NCI-H82 treated with DMSO at 0.1 percent for 48 hours (cell line): Measurements from ENCODE around the gene MKKS.

Source experiments
- DNase-seq: peaks from one replicate; lab custom pipeline; 2025; ENCODE audit not compliant: unreplicated experiment; lab: John Stamatoyannopoulos, UW

MKKS gene

GRCh38 chr20:10433623-10434466 is at the start of gene MKKS:
Gene MKKS, minus strand, starts transcription at chr20:10434222. Its CDS starts 20,708 bp downstream, at chr20:10413514.
- DNase-seq = peak; percentile 85

DNA sequence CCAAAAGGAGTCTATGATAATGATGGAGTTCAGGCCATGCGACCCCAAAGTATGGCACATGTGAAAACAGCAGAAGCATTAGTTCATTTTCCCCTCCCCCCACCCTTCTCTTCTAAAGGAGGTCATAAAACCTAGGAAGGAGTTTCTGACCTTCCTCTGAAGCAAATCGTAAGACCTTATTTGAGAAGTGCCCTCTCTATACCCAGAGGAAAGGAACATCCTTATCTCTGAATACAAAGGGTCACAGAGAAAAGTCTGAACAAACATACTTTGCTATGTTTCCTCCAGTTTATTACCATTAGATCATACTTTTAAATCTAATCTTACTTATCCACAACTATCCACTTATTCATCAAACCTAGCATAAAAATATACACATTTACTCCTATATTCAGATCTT is 49.7 kb upstream of the MKKS start:
- no peak for DNase-seq

DNA sequence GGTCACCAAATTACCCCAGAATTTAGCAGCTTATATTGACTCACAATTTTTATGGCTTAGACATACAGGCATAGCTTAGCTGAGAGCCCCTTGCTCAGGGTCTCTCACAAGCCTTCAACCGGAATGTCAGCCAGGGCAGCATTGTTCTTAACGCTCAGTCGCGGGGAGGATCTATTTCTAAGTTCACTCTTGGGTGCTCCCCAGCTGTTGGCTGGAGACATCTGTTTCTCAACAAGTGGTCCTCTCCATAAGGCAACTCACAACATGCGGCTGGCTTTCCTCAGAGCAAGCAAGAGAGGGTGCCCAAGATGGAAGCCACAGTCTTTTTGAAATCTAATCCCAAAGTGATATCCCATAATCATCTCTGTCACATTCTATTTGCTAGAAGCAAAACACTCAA is 47.7 kb upstream of the MKKS start:
- no peak for DNase-seq

DNA sequence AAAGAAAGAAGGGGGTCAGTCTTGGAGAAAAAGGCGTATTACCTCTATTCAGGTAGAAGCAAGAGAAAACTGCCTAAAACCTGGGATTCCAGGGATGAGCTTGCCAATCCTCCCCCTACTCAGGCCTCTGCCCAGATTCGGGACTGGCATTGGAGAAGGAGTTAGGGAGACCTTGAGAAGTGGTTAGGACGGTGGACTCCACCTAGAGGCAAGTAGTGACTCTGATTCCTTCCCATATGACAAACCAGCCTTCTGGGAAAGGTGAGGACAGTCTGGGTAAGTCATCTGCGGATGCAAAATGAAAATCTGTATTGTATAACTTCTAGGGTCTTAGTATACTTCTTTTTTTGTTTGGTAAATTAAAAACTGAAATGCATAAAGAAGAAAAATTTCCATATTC is 44.9 kb upstream of the MKKS start:
- DNase-seq = no peak

DNA sequence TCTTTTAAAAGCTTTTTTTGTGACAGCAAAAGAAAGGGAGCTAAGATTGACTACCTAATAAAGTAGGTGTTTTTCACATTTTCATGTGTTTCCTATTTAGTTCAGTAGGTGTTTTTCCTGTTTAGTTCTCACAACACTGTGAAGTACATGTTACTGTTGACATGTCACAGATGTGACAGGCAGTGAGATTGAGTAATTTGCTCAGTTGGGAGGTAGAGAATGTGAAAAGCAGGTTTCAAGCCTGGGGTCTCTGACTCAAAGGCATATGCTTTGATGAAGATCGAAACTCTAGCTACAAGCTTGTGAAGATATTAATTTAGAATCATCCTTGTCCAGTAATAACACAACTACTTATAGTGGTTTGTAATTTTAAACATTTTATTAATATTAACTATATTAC is 44.2 kb upstream of the MKKS start:
- DNase-seq = no peak

DNA sequence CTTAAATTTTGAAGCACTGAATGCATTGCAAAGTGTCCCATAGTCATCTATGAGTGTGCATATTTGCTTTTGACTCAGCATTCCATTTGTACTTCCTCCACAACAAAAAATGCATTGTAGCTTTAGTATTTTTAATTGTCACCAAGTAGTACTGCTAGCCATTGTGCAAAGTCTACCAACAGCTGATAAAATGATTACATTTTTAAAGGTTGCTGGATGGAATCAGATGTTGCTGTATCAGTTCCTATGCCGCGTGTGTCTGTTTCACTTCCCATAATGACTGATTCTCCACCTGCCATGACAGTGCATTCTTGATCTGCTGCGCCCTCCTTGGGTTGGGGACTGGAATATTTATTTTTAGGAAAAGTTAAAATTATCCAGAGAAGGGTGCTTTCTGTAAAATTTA is 42.3 kb upstream of the MKKS start:
- no peak for DNase-seq

GRCh38 chr20:10475225-10475624 is 41.2 kb upstream of the MKKS start:
- no peak for DNase-seq

GRCh38 chr20:10474606-10475184 is 40.7 kb upstream of the MKKS start:
- no peak for DNase-seq

DNA sequence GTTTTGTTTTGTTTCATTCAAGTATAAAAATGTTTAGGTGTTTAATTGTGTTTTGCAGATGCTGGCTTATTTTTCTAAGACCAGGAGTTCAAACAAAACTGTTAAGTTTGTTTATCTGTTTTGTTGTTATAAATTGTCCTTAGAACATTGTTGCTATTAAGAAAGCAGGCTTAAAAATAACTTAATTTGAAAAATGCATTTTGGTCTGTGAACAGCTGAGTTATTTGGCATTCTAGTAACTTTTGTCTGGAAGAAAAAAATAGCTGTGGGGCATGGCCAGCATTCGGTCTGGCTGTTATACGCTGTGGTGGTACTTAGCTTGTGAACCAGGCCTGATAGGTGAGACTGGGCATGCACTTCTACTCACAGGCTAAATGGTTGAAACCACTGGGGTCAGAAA is 38.8 kb upstream of the MKKS start:
- no peak for DNase-seq

DNA sequence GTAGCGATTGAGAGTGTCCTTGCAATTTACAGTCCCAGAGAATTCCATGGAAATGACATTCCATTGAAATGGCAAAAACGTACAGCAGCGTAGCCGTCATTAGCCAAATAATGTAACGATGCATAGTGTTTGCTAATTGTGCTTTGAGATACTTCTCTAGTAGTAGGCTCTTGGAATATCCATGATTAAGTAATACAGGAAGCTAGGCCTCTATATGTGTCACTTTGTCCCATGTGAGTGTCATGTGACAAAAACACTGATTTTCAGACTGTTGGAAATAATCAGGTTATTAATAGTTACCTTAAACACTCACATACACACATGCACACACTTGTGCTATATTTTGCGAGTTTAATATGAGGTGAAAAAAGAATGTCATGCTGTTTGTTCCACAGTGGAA is 36.3 kb upstream of the MKKS start:
- DNase-seq = no peak

DNA sequence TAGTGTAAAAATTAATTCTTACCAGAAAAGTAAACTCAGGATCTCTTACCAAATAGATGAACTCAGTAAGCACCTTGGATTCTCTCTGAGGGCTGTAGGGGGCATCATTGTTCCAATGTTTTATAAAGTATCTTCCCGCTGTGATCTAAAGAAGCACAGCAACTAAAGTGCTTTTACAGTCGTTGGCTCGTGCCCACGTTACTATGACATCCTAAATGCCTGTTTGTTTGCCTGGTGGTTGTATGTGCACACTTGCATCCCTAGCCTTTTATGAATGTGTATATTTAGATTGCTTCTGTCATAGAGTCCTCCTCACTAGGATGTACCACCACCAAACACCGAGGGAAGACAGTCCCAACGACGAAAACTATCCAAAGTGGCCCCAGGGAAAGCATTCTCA is 35.6 kb upstream of the MKKS start:
- peak; percentile 51 for DNase-seq

GRCh38 chr20:10469056-10469455 is 35.0 kb upstream of the MKKS start:
- no peak for DNase-seq

- no peak for DNase-seq
These were observed 34.4 kb upstream of the MKKS start for GRCh38 chr20:10468340-10468845.

GRCh38 chr20:10467681-10468339 is 33.8 kb upstream of the MKKS start:
- DNase-seq = no peak

- DNase-seq = no peak
These were observed 32.8 kb upstream of the MKKS start for GRCh38 chr20:10466855-10467254.

- DNase-seq = peak; percentile 12
These were observed 32.3 kb upstream of the MKKS start for GRCh38 chr20:10466325-10466724.

DNA sequence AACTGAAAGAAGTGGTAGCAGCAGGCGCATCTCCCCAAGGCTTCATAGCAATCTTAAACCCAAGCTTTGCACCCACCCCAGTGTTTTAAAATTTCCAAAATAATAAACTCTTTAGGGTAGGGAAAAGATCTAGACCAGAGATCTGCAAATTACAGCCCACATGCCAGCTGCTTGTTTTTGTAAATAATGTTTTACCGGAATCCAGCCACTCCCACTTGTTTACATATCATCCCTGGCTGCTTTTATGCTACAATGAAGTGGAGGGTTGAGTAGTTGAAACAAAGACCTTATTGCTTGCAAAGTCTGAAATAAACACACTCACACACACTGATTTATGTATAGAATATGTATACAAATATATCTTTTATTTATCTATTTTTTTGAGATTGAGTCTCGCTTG is 31.1 kb upstream of the MKKS start:
- DNase-seq = no peak

DNA sequence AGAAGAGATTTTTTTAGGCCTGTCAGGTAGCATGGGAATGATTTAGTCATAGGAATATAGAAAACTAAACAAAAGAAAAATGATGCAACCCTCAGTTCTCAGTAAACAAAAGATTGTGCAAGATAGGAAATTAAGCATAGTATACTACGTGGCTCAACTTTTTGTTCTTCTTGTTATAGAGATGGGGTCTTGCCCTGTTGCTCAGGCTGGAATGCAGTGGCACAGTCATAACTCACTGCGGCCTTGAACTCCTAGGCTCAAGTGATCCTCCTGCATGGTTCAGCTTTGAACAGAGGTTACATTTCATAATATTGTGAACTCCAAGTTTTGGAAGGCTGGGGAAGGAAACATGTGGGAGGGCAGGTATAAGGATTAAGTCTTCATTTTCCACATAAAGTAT is 29.6 kb upstream of the MKKS start:
- DNase-seq = no peak

GRCh38 chr20:10462516-10462915 is 28.5 kb upstream of the MKKS start:
- DNase-seq = no peak

DNA sequence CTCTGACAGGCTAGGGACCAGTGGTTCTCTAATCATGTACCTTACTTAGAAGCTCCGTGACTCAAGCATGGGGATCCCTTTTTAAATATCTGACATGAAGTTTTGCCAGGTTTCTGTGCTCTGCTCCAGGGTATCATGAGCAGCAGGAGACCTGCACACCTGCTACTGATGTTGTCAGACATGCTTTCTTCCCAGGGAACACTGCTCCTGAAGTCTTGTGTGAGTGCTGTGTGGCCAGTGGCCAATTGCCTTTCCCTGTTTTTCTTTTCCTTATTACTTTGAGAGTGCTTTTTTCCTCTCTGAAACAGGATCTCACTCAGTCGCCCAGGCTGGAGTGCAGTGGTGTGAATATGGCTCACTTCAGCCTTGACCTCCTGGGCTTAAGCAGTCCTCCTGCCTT is 27.5 kb upstream of the MKKS start:
- DNase-seq = no peak

DNA sequence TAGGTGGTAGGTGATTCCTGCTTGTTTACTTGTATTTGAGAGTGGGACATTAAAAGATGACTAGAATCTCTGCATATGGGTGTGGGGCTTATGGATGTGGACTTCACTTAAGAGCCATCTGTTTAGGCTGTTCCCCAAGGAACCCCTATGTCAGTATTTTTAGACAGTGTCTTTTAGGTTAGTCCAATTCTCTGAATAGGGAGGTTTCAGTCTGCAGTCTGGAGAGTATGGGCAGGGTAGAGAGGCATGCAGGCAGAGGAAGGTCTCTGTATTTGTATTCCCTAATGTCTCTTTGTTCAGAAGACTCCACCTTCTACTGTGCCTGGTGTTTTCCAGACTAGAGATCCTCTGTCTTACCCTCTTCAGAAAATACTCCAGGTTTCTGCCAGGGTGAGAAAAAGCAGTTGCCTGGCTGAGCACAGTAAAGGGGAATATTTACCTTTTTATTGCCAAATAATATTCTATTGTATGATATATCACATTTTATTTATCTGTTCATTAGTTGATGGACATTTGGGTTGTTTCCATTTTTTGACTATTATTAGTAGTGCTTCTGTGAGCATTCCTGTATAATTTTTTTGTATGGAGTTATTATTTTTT is 20.2 kb upstream of the MKKS start:
- no peak for DNase-seq

GRCh38 chr20:10453241-10453640 is 19.2 kb upstream of the MKKS start:
- DNase-seq = no peak
